GM23338 (cell line): ENCODE measurements around the gene IL16.

Experiments
- CTCF ChIP-seq, 2 experiments: fragments of 200-600 bp in 1 of 2; sonication (generic) in 1 of 2; conservative IDR thresholded peaks; 2 replicates each; pipeline versions ENCODE4 v1.5.1 to v1.6.1; 2016 to 2017; ENCODE audit warnings: antibody characterized with exemption in 2 of 2, low read depth in 2 of 2, mild to moderate bottlenecking in 2 of 2, moderate library complexity in 1 of 2
- EZH2 ChIP-seq: fragments of 200-600 bp; sonication (generic); IDR thresholded peaks from one replicate; pipeline ENCODE4 v1.8.0; 2017; ENCODE audit warnings: antibody characterized with exemption, mild to moderate bottlenecking, low read depth; ENCODE audit not compliant: unreplicated experiment
- EZH2phosphoT487 ChIP-seq: fragments of 200-600 bp; sonication (generic); IDR thresholded peaks from one replicate; pipeline ENCODE4 v1.8.1; 2018; ENCODE audit warnings: antibody characterized with exemption; ENCODE audit not compliant: unreplicated experiment
- JUNB ChIP-seq: IDR thresholded peaks from one replicate; pipeline ENCODE4 v1.6.1; 2016; ENCODE audit warnings: antibody characterized with exemption; ENCODE audit not compliant: unreplicated experiment
- NANOG ChIP-seq: IDR thresholded peaks from 2 replicates; pipeline ENCODE4 v1.6.1; 2016; ENCODE audit warnings: antibody characterized with exemption, borderline replicate concordance
- POLR2AphosphoS5 ChIP-seq: IDR thresholded peaks from 2 replicates; pipeline ENCODE4 v1.6.1; 2016; ENCODE audit warnings: antibody characterized with exemption, low read depth
- REST ChIP-seq: IDR thresholded peaks from one replicate; pipeline ENCODE4 v1.6.1; 2018; ENCODE audit warnings: antibody characterized with exemption; ENCODE audit not compliant: unreplicated experiment
- STAT1 ChIP-seq: IDR thresholded peaks from one replicate; pipeline ENCODE4 v1.6.1; 2016; ENCODE audit warnings: antibody characterized with exemption; ENCODE audit not compliant: unreplicated experiment
- ZNF114 ChIP-seq: fragments of 250-450 bp; sonication (Bioruptor Pico); IDR thresholded peaks from 2 replicates; pipeline ENCODE4 v1.5.0; 2020; ENCODE audit warnings: mild to moderate bottlenecking, moderate library complexity
- ZNF331 ChIP-seq: fragments of 250-450 bp; sonication (Bioruptor Pico); IDR thresholded peaks from 2 replicates; pipeline ENCODE4 v1.5.0; 2020; ENCODE audit warnings: low read depth, mild to moderate bottlenecking, moderate library complexity

GRCh38 chr15:81349271-81349670 lies 152.6 kb downstream of the IL16 start:
- TF ChIP-seq CTCF (conservative IDR thresholded peaks at IDR 0.05; ENCODE audit: low read depth in 2 of 2) (no peak), EZH2 (no peak), ZNF114 (CRISPR knock-in tag) (no peak), EZH2phosphoT487 (no peak), JUNB (no peak), NANOG (no peak), REST (no peak), POLR2AphosphoS5 (no peak), STAT1 (no peak), ZNF331 (no peak)
